A549 treated with ZK216348 at 1 μM for 4 hours (cell line): ENCODE results near the gene RBM14. TPM values are rescaled to one million over a fixed set of nuclear protein-coding genes. Genes with fewer than 3 reads are reported as not detected.

Experiments used
- total RNA-seq: library from RNA; stranded (reverse); fragments of 200-300 nt; extraction: Qiagen RNA extraction; gene quantifications from 5 replicates; pipeline ENCODE4 v1.2.3, GENCODE V29; 2022; ENCODE audit warnings: low read depth

The RBM14 gene, protein sequence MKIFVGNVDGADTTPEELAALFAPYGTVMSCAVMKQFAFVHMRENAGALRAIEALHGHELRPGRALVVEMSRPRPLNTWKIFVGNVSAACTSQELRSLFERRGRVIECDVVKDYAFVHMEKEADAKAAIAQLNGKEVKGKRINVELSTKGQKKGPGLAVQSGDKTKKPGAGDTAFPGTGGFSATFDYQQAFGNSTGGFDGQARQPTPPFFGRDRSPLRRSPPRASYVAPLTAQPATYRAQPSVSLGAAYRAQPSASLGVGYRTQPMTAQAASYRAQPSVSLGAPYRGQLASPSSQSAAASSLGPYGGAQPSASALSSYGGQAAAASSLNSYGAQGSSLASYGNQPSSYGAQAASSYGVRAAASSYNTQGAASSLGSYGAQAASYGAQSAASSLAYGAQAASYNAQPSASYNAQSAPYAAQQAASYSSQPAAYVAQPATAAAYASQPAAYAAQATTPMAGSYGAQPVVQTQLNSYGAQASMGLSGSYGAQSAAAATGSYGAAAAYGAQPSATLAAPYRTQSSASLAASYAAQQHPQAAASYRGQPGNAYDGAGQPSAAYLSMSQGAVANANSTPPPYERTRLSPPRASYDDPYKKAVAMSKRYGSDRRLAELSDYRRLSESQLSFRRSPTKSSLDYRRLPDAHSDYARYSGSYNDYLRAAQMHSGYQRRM
- total RNA-seq, result 60.9 to 78.4 TPM (median 72.6 TPM) in 5 replicates

DNA sequence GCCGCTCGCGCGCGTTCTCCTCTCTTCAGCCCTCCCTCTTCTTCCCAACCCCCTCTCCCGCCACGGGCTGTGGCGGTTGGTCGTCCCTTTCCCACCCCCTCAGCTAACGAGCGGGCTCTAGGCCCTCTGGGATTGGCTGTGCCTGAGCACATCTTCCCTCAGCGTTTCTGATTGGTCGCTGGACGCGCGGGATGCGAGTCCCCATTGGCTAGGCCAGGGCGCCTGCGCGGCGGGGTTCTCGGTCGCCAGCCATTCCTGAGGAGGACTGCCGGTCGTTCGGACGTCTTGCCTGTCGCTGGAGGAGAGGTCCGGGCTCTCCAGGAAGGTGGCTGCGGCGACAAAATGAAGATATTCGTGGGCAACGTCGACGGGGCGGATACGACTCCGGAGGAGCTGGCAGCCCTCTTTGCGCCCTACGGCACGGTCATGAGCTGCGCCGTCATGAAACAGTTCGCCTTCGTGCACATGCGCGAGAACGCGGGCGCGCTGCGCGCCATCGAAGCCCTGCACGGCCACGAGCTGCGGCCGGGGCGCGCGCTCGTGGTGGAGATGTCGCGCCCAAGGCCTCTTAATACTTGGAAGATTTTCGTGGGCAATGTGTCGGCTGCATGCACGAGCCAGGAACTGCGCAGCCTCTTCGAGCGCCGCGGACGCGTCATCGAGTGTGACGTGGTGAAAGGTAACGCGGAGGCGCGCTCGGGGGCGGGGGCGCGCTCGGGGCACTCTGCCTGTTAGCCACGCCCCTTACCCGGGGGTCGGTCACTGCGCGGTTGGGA, at the start of gene RBM14:
RBM14 (plus strand) TSS at position 252 of the 776 bp plus-strand sequence; CDS start at position 343, 91 bp downstream.

DNA sequence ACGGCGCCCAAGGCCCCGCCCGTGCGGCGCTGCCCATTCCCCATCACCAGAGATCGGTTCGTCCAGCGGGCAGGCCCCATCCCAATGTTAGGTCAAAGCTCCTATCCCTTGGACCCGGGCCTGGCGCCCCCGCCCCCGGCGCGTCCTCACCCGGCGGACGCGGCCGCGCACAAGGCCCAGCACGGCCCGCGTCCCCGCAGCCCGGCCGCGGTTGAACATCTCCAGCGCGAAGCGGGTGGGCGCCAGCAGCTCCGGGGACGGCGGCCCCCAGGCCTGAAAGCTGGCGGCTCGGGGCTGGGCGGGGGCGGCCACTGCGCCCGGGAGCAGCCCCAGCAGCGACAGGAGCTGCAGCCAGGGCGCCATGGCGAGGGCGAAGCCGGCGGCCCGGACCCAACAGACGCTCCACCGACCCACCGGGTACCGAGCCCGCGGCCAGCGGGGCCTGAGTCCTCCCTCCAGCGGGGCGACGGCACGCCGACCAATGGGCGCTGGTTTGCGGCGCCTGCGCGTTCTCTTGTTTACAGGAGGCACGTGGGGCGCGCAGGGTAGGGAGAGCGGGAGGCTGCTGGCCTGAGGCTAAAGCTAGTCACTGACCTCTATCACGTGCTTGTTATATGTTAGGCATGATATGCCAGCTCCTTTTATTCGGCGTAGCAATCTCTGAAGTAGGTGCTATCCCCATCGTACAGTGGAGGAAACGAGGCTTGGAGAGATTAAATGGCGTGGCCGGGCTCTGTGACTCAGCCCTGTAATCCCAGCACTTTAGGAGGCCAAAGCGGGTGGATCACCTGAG, 48.1 kb upstream of the RBM14 start, which contains the start of gene CTSF:
CTSF (minus strand) TSS at position 483 of the 793 bp plus-strand sequence; CDS start at position 363, 120 bp downstream.

DNA sequence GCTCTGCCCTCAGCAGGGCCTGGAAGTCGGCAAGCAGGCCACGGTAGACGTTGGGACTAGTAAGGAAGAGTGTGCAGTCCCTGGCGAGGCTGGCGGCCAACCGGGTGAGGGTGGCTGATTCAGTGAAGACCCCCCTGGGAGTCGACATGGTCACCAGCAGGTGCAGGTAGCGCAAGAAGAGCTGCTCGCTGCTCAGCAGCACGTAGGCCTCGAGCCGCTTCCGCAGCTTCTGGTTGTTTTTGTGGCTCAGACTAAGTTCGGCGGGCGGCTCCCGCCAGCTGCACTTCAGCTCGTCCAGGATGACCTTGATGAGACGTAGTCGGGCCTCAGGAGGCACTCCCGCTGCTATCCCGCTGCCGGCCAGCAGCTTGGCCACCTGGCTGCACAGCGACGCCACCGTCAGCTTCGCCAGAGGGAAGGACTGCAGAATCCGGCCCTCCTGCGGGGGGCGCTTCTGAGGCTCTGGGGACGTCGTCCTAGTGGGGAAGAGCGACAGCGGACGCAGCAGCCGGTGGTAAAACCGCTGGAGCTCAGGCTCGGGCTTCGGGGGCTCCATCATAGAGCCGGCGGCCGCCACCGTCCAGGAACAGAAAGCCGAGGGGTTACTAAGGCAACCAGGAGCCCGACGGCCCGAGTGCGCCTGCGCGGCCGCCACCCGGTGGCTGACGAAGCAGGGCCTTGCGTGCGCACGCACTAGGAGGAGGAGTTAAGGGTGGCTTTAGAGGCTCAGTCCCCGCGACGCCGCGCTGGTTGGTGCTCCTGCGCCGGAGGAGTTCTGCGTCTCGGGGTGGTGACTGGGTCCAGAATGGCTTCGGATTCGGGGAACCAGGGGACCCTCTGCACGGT, 23.8 kb upstream of the RBM14 start, which contains the start of the genes CCDC87 and CCS:
CCDC87 (minus strand) TSS at position 607 of the 846 bp plus-strand sequence; CDS start at position 559, 48 bp downstream.
CCS (plus strand) TSS at position 729 of the 846 bp plus-strand sequence; CDS start at position 806, 77 bp downstream.

DNA sequence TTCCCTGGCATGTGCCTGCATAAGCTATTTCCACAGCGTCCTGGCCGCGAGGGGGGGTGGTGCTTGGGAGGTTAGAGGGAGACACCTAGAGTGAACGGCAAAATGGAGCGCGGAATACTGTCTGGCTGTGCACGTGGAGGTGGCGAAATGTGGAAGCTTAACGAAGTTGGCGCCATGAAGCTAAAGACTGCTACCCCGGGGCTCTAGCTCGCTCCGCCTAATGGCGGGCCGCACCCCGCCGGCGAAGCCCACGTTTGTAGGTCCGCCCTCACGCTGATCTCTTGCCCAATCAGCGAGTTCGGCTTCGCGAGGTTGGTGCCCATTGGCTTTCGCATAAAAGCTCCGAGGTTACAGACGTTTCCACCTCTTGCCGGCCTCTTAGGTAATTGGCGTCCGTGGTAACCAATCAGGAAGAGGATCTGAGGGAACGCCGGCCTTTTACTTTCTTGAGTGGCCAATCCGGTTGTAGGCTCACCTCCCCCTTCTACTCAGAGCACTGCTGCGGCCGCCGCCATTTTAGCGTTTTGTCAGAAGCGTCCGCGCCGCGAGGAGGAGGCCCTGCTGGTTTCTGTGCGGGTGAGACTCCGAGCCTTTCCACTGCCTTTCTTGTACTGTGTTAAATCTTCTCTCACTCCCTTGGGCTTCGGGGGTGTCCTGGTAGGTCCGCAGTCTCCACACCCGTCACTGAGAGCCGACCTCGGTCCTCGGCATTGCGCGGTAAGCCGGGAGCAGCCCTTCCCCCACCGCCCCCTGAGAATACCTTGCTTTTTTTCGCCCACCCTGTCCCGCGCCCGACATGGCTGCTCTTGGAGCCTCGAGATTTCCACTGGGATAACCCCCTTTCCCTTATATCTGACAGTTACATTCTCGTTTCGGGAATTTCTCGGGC, 22.0 kb downstream of the RBM14 start, which contains the start of gene RBM4:
RBM4 (plus strand) TSS at position 527 of the 889 bp plus-strand sequence. CDS start 1,009 bp downstream, outside the sequence.

Other genes with a start within 250 kb of the RBM14 start
- gene SLC29A2, start 244.9 kb upstream of the RBM14 start, total RNA-seq, result 2.5 to 5.8 TPM (median 5.7 TPM) in 5 replicates
- not detected in 5 replicates for gene NPAS4, start 195.6 kb upstream of the RBM14 start, total RNA-seq
- 81.3 to 121 TPM (median 106 TPM) in 5 replicates for gene MRPL11, start 177.8 kb upstream of the RBM14 start, total RNA-seq
- 3.1 to 6.5 TPM (median 5.5 TPM) in 5 replicates for gene PELI3, start 149.7 kb upstream of the RBM14 start, total RNA-seq
- 49.5 to 57.7 TPM (median 55.3 TPM) in 5 replicates for gene DPP3, start 136.2 kb upstream of the RBM14 start, total RNA-seq
- 7.7 to 11.6 TPM (median 9.6 TPM) in 5 replicates for gene BBS1, start 106.0 kb upstream of the RBM14 start, total RNA-seq
- gene ZDHHC24, start 70.6 kb upstream of the RBM14 start, total RNA-seq, result 5.8 to 15.5 TPM (median 14.5 TPM) in 5 replicates
- gene ACTN3, start 69.7 kb upstream of the RBM14 start, total RNA-seq, result 0.15 TPM in 1 of 5 replicates, not detected in the others
- gene CTSF, start 48.0 kb upstream of the RBM14 start, total RNA-seq, result 27.1 to 40.9 TPM (median 32.9 TPM) in 5 replicates
- 0.55 to 0.85 TPM (median 0.79 TPM) in 5 replicates for gene CCDC87, start 23.6 kb upstream of the RBM14 start, total RNA-seq
- 22.1 to 34.1 TPM (median 30.4 TPM) in 5 replicates for gene CCS, start 23.4 kb upstream of the RBM14 start, total RNA-seq
- gene RBM4, start 22.1 kb downstream of the RBM14 start, total RNA-seq, result 132 to 155 TPM (median 137 TPM) in 5 replicates
- 15.4 to 24.4 TPM (median 21.5 TPM) in 5 replicates for gene RBM4B, start 61.3 kb downstream of the RBM14 start, total RNA-seq
- 9.3 to 14.5 TPM (median 10.5 TPM) in 5 replicates for gene SPTBN2, start 112.6 kb downstream of the RBM14 start, total RNA-seq
- gene RCE1, start 226.8 kb downstream of the RBM14 start, total RNA-seq, result 32.2 to 54.1 TPM (median 51.3 TPM) in 5 replicates
- gene LRFN4, start 240.4 kb downstream of the RBM14 start, total RNA-seq, result 43.2 to 119 TPM (median 101 TPM) in 5 replicates